NCI-H345 (cell line): ENCODE measurements around the gene UCP2.
"Not testable (repeated sequence)": the region's sequence is repeated elsewhere in the genome, so short reads cannot be mapped to it uniquely, and the experiment has no call there.

ENCODE experiments used
- DNase-seq: peaks from one replicate; lab custom pipeline; 2025; lab: John Stamatoyannopoulos, UW

The UCP2 gene

DNA sequence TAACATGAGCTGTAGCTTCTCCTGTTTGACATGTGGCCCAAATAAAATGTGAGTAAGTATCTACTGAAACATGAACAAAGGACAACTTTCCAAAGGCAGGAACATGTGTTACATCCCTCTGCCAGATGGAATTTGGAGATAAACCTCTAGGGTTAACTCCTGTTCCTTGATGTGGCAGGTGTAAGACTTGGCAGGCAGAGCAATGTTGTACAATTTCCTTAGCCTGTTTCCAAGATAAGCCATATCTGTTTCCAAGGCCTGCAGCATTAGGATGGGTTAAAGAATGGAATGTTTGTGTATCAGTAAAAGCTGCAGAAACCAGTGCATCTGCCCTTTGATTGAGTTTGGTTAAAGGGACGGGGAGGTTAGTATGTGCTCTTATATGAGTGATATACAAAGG, 40.6 kb downstream of the UCP2 start:
- no peak for DNase-seq

DNA sequence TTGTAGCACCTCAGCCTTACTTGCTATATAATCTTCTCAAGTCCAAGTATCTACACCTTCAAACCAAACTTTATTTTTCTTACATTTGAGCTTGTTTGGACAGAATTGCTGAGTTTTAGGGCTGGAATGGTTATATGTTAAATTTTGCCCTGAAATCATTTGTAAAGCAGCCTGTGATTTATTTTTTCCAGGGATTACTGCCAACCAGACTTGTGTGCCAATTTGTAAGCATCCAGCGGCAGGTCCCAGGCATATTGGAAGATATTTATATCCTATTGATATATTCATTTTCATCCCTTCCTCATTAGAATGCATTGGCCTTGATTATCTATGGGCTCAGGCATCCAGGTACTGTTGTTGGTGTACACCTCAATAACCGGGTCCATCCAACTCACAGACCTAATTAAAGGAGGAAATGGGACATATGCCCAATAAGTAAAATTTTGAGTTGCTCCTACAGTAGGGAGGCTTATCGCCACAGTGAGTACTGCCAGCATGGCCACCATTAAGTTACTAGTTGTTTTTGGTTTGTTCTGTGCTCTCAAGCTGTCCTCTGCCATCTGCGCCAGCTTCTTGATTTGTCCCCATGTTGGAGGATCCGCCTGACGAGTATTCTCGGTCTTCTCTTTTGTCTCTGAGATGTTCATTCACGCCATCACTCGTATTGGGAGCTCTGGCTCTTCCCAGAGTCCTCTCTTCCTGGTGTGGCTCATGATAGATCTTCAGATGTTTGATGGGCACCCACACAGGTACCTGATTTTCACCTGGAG, 41.7 kb downstream of the UCP2 start:
- DNase-seq = no peak

DNA sequence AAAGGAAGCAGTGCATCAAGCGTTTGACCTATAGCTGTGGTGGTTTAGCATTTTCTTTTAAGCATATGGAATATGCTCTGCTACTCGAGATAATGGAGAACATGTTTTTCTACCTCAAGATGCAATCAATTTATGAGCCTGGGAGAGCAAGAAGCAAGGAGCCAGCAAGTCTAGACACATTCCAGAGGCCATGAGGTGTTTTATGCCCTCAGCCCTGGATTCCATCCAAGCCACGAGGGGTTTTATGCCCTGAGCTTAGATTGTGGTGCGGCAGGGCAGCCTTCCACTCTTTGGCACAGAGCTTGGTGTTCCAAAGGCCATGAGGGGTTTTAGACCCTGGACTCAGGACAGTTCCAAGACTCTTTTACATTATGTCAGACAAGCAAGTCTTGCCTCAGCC, 43.5 kb downstream of the UCP2 start:
- DNase-seq = no peak

DNA sequence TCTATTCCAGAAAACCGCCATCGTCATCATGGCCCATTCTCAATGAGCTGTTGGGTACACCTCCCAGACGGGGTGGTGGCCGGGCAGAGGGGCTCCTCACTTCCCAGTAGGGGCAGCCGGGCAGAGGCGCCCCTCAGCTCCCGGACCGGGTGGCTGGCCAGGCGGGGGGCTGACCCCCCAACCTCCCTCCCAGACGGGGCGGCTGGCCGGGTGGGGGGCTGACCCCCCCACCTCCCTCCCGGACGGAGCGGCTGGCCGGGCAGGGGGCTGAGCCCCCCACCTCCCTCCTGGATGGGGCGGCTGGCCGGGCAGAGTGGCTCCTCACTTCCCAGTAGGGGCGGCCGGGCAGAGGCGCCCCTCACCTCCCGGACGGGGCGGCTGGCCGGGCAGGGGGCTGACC, 46.6 kb downstream of the UCP2 start:
- not testable (repeated sequence) for DNase-seq

DNA sequence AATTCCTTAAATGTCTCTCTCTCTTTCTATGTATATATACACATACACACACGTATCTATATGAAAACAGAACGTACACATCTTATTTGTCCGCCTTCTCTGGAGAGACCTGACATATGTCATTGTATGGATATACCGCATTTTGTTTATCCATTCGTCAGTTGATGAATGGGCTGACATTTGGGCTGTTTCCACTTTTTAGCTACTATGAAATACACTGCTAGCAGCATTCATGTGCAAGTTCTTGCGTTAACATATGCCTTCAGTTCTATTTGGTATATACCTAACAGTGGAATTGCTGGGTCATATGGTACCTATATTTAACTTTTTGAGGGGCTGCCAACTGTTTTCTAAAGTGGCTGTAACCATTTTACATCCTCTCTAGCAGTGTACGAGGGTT, 49.9 kb downstream of the UCP2 start:
- DNase-seq = no peak

DNA sequence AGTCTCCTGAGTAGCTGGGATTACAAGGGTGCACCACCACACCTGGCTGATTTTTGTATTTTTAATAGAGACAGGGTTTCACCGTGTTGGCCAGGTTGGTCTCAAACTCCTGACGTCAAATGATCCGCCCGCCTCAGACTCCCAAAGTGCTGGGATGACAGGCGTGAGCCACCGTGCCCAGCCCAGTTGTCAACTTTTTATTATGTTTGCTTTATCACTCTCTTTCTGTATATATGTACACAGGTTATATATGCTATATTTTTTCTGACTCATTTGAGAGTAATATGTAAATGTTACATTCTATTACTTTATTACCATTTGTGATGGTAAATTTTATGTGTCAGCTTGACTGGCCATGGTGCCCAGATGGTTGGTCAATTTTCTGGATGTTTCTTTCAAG, 50.7 kb downstream of the UCP2 start:
- DNase-seq = no peak

DNA sequence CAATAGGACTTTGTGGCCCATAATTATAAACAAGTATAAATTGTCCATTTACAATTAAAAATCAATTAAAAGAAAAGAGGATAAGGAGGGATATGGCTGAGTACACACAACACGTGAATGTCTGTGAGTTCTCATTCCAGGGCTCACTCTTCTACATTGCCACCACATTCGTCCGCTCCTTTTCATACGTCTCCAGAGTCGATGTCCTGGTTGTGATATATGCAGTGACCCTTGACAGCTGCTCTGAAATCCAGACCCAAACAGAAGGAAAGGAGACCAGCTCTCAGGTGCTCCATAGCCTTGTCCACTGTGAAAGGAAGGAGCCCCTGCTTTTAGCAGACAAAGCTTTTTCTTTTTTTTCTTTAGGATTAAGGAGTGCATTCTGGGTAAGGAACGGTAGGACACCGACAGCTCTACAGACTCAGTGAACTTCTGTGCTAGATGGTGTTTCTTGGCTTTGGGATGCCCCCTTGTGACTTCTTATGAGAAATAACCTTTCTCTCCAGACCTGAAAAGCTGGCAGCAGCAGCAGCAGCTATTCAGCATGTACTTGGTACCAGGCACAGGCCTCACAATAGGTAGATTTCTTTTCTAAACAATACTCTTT, 51.5 kb downstream of the UCP2 start:
- peak; percentile 30 for DNase-seq

DNA sequence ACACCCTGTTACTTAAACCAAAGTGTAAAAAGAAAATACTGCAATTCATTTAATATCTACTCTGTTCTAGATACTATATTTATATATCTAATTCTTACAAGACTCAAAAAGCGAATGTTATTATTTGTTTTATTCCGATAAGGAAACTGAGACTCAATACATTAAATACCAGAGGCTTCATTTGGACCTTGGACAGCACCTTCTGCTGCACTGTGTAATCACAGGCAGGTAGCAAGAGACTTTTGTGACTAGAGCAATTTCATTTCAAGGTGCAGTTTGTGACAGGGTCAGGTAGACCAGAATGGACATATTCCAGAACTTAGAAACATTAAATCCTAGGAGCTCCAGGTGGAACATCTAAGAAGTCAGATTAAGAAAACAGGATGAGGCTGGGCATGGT, 53.3 kb downstream of the UCP2 start:
- DNase-seq = no peak
